ENCODE measurements around the gene EIF1.

- TF ChIP-seq CTCF (conservative IDR thresholded peaks at IDR 0.05; ENCODE audit: low read depth in 2 of 2) (no peak), POLR2AphosphoS5 (IDR thresholded peaks at IDR 0.05; ENCODE audit: low read depth) (no peak), REST (IDR thresholded peaks at IDR 0.05; ENCODE audit: unreplicated experiment) (no peak), EZH2phosphoT487 (IDR thresholded peaks at IDR 0.05; ENCODE audit: unreplicated experiment) (no peak), EZH2 (IDR thresholded peaks at IDR 0.05; ENCODE audit: low read depth, unreplicated experiment) (no peak), NANOG (IDR thresholded peaks at IDR 0.05; ENCODE audit: borderline replicate concordance) (no peak), STAT1 (IDR thresholded peaks at IDR 0.05; ENCODE audit: unreplicated experiment) (no peak), JUNB (IDR thresholded peaks at IDR 0.05; ENCODE audit: unreplicated experiment) (no peak), CREB1 (CRISPR knock-in tag; IDR thresholded peaks at IDR 0.05; ENCODE audit: low read depth) (no peak), ZNF331 (CRISPR knock-in tag; IDR thresholded peaks at IDR 0.05; ENCODE audit: low read depth) (no peak), ETS1 (IDR thresholded peaks at IDR 0.05) (no peak)
Observed at GRCh38 chr17:41711669-41712400, 23.1 kb downstream of the EIF1 start, which contains the start of gene GAST.

Measured in GM23338 (cell line).